Heart left ventricle (tissue), 13 donors: ENCODE data around the gene MRPL4.

ENCODE experiments used
- POLR2A ChIP-seq, 2 donors: fragments of 450-650 bp; IDR thresholded peaks; one replicate each; pipeline ENCODE4 v1.6.1; 2017; ENCODE audit warnings: antibody characterized with exemption in 2 of 2, mild to moderate bottlenecking in 2 of 2, moderate library complexity in 2 of 2
- TF ChIP-seq, protein P1 (sequence below), 12 donors: fragments of 200-600 bp; sonication (generic) in 4 of 12; IDR thresholded peaks; one replicate each; pipeline versions ENCODE4 v1.5.0 to v1.8.0; 2018 to 2022; ENCODE audit warnings: antibody characterized with exemption in 12 of 12, mild to moderate bottlenecking in 5 of 12
- donor health status: ischemic (EF 13 %, LVEDD 7.1; RV severe dilation, severe dysfunction).
- donor health status: DM: no; HTN: yes; CAD: no.
- donor health status: DM: no; HTN: no; CAD: no.
- donor health status: ischemic (EF 25% LVEDD 6.9; RV normal size, moderate dysfunction).
- donor health status: ischemic (EF 25% LVEDD 5.7; RV mildly dilated, moderate dysfunction).
- donor health status: ischemic (EF 35%, LVEDD 5.7; RV mildly dilated, moderate dysfunction).
- donor health status: nonischemic (EF 11% LVEDD 7.7; RV severe dilation, severe dysfunction).
- donor health status: DM: yes; HTN: yes; CAD: no.
- donor health status: PGD.
- donor health status: ischemic (EF 29% LVEDD 5.4; RV normal size, mild dysfunction).
- donor health status: nonischemic (EF 23%, LVEDD 6.1; RV moderate dilation, normal function).

DNA sequence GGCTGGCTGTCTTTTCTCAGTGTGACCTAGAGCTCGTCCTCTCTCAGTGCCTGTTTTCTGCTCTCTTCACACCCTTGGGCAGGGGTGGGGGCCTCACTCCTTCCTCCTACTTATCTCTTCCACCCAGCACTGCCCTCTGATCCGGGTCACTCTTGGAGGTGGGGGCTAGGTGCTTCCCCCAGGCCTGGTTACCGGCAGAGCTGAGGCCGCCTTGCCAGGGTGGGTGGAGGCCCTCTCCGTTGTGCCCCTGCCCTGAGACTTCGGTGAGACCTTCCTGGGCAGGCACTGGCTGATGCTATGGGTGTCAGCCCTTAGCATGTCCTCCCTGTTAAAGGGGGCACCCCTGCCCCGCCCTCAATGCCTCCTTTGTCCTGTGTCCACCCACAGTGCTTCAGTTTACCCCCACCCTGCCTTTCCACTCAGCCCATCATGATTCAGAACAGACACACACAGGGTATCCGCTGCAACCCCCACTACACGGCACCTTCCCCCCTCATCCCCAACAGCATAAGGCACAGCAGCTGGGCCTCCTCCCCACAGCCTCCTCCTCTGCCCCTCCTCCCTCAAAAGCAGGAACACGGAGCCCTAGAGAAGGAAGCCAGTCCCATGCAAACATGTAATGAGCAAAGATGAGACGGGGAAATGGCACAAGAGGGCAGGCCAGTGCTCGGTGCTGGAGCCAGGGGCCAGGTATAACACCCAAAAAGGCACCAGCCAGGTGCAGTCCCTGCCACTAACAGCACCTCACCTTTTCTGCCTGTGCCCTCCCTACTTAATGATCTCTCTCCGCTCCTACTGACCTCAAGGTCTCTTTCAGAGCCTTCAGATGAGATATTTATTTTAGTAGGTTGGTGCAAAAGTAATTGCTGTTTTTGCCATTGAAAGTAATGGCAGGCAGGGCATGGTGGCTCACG is 47.8 kb downstream of the MRPL4 start:
- TF ChIP-seq, protein P1, sequence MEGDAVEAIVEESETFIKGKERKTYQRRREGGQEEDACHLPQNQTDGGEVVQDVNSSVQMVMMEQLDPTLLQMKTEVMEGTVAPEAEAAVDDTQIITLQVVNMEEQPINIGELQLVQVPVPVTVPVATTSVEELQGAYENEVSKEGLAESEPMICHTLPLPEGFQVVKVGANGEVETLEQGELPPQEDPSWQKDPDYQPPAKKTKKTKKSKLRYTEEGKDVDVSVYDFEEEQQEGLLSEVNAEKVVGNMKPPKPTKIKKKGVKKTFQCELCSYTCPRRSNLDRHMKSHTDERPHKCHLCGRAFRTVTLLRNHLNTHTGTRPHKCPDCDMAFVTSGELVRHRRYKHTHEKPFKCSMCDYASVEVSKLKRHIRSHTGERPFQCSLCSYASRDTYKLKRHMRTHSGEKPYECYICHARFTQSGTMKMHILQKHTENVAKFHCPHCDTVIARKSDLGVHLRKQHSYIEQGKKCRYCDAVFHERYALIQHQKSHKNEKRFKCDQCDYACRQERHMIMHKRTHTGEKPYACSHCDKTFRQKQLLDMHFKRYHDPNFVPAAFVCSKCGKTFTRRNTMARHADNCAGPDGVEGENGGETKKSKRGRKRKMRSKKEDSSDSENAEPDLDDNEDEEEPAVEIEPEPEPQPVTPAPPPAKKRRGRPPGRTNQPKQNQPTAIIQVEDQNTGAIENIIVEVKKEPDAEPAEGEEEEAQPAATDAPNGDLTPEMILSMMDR (IDR thresholded peaks at IDR 0.05) = no peak
- no peak for TF ChIP-seq POLR2A (IDR thresholded peaks at IDR 0.05)
